K562 (cell line): Measurements from ENCODE around the gene ZNF668. TPM values are rescaled to one million over a fixed set of nuclear protein-coding genes. Genes with fewer than 3 reads are reported as not detected.

Experiments
- ILK ChIP-seq: fragments of 450-650 bp; IDR thresholded peaks from 2 replicates; pipeline ENCODE4 v1.6.1; 2016; ENCODE audit warnings: missing genetic modification characterization, low read depth, mild to moderate bottlenecking, missing compliant biosample characterization, moderate library complexity, borderline replicate concordance
- JUNB ChIP-seq: fragments of 450-650 bp; formaldehyde crosslinking; conservative IDR thresholded peaks from 2 replicates; pipeline ENCODE4 v1.4.0; 2020; ENCODE audit warnings: mild to moderate bottlenecking
- MTF1 ChIP-seq: fragments of 250-450 bp; sonication (Bioruptor Pico); IDR thresholded peaks from 2 replicates; pipeline ENCODE4 v1.9.0; 2021; ENCODE audit warnings: moderate library complexity, mild to moderate bottlenecking, inconsistent platforms, borderline replicate concordance
- MXI1 ChIP-seq: IDR thresholded peaks from 2 replicates; pipeline ENCODE4 v1.6.1; 2011; ENCODE audit warnings: low read depth, mild to moderate bottlenecking, improper control_type of control experiment, low read length
- PHF8 ChIP-seq: fragments of 200-600 bp; sonication (generic); IDR thresholded peaks from 2 replicates; pipeline ENCODE4 v1.6.1; 2012; ENCODE audit warnings: mixed run types, mild to moderate bottlenecking, inconsistent platforms, low read length, moderate library complexity, borderline replicate concordance
- POLR2A ChIP-seq: fragments of 450-650 bp; conservative IDR thresholded peaks from 2 replicates; pipeline ENCODE4 v1.6.1; 2016
- RBFOX2 ChIP-seq: fragments of 200-400 bp; formaldehyde crosslinking; IDR thresholded peaks from 2 replicates; pipeline ENCODE4 v1.6.1; 2017; ENCODE audit warnings: low read depth, mild to moderate bottlenecking, low read length, moderate library complexity
- ZBED1 ChIP-seq: IDR thresholded peaks from 2 replicates; pipeline ENCODE4 v1.6.1; 2014
- polyA plus RNA-seq, 8 experiments: library from polyadenylated mRNA; depleted of rRNA in 4 of 8; stranded (reverse) in 5 of 8; unstranded in 3 of 8; fragments of >200 nt; fragmentation: Nextera tagmentation in 2 of 8; fragmentation: Illumina TruSeq in 1 of 8; extraction: Ambion mirVana in 2 of 8; extraction: Trizol in 1 of 8; gene quantifications; 2 replicates each; pipeline versions ENCODE4 v1.2.1 to v1.2.3, GENCODE V29; 2011 to 2014; ENCODE audit warnings: inconsistent platforms in 1 of 8, missing spikeins in 1 of 8
- total RNA-seq, 7 experiments: library from RNA; depleted of rRNA in 6 of 7; stranded (reverse); fragments of >200 nt in 6 of 7; fragmentation: Illumina TruSeq in 2 of 7; extraction: Trizol in 2 of 7; gene quantifications; 2 replicates each; pipeline versions ENCODE4 v1.2.1 to v1.2.3, GENCODE V29; 2011 to 2021; ENCODE audit warnings: low replicate concordance in 1 of 7
- TF ChIP-seq, protein P1 (sequence below): fragments of 450-650 bp; IDR thresholded peaks from 2 replicates; pipeline ENCODE4 v1.6.1; 2016
- TF ChIP-seq, protein P2 (sequence below): fragments of 450-650 bp; formaldehyde crosslinking; conservative IDR thresholded peaks from 2 replicates; pipeline ENCODE4 v1.4.0; 2022; ENCODE audit warnings: mild to moderate bottlenecking, missing genetic modification characterization

ZNF668 gene
- total and polyA plus RNA-seq, 9 of the 15 experiments (the other 6 are each of a cell fraction or from before 2014, with no cell fraction given): 0.04 to 15.3 (median 3.8) TPM; not detected in 1

DNA sequence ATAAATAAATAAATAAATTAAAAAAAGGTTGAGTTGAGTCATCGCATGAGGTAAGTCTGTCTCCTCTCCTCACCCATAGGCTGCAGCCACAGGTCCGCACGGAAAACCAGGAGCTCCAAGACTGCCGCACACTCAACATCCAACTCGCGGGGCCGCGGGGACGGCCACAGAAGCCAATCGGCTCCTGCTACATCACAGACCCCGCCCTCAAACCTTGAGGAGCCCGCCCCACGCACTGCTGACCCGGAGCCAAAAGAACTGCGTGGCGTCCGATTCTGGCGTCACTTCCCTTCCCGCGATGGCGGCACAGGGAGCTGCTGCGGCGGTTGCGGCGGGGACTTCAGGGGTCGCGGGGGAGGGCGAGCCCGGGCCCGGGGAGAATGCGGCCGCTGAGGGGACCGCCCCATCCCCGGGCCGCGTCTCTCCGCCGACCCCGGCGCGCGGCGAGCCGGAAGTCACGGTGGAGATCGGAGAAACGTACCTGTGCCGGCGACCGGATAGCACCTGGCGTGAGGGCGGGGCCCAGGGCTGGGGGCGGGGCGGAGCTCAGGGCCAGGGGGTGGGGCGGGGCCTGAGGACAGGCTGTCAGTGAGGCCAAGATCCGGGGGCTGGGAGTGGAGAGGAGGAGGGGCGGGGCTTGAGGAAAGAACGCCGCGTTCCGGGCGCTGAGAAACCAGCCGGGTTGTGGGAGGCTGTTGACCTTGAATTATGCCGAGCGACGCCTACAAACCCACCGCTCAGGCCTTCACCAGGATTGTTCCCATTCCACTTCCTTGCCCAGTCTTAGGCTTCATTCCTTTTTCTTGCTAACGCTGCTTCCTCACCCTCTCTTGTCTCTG, 43.6 kb upstream of the ZNF668 start, which contains the start of gene KAT8 (continued):
- TF ChIP-seq MXI1: no peak
- TF ChIP-seq, protein P1, sequence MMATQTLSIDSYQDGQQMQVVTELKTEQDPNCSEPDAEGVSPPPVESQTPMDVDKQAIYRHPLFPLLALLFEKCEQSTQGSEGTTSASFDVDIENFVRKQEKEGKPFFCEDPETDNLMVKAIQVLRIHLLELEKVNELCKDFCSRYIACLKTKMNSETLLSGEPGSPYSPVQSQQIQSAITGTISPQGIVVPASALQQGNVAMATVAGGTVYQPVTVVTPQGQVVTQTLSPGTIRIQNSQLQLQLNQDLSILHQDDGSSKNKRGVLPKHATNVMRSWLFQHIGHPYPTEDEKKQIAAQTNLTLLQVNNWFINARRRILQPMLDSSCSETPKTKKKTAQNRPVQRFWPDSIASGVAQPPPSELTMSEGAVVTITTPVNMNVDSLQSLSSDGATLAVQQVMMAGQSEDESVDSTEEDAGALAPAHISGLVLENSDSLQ: peak; percentile 61; the same call in 1 of the 2 replicates
- TF ChIP-seq POLR2A: peak; percentile 95
- no peak for TF ChIP-seq JUNB (CRISPR knock-in tag)
- peak; percentile 80; the same call in 1 of the 2 replicates for TF ChIP-seq PHF8
- TF ChIP-seq MTF1 (CRISPR knock-in tag): no peak
- TF ChIP-seq, protein P2, sequence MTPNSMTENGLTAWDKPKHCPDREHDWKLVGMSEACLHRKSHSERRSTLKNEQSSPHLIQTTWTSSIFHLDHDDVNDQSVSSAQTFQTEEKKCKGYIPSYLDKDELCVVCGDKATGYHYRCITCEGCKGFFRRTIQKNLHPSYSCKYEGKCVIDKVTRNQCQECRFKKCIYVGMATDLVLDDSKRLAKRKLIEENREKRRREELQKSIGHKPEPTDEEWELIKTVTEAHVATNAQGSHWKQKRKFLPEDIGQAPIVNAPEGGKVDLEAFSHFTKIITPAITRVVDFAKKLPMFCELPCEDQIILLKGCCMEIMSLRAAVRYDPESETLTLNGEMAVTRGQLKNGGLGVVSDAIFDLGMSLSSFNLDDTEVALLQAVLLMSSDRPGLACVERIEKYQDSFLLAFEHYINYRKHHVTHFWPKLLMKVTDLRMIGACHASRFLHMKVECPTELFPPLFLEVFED (CRISPR knock-in tag): 0 out of 2 replicates have a peak, but pooled peaks have one; percentile 74
- TF ChIP-seq ZBED1: no peak
- peak; percentile 97 for TF ChIP-seq RBFOX2
- TF ChIP-seq ILK (tag): no peak
